ENCODE data around the gene GINS3. TPM values are rescaled to one million over a fixed set of nuclear protein-coding genes. Genes with fewer than 3 reads are reported as not detected.

Gene GINS3
- total and polyA plus RNA-seq, 10 of the 15 experiments (the other 5 are each of a cell fraction or from before 2014, with no cell fraction given), result 13.6 to 22.4 (median 15.6) TPM

DNA sequence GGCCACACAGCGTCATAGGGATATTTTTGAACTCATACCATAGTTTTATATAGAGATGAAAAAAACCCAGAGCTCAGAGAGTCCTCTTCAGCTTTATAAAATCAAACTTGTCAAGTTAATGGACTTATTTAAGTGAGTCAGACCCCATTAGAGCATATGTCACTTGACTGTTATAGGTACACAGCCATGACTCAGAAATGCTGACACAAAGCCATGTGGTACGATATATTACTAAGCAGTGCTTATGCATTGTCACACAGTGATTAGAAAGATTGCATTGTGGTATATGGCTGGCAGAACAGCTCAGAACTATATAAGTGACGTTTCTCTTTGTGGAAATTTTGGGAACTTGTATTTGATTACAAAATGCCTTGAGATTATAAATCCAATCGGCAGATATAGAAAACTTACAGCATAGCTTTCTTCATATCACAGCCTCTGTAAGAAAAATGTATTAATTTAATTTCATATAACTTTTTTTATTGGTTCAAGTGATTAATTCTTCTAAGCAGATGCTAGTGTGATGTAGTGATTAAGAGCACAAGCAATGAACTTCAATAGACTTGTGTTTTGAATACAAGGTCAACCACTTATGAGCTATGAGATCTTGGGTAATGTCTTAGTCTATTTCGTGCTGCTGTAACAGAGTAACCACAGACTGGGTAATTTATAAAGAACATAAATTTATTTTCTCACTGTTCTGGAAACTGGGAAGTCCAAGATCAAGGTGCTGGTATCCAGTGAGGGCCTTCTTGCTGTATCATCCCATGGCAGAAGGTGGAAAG, 25.8 kb upstream of the GINS3 start:
- intact Hi-C loops (cut with micrococcal nuclease; ENCODE audit: unreplicated experiment), result no loop called here
- no peak for DNase-seq (ENCODE audit: low read depth, low spot score)
- Histone ChIP-seq H3K4me1 (ENCODE audit: control insufficient read depth, insufficient read depth, low read length) (no peaks in the 10 kb centered on the region), H3K27ac (ENCODE audit: control insufficient read depth, insufficient read depth) (no peak overlapping the region), H3K4me3 (no peak overlapping the region), H3K9me3 (replicated peaks; ENCODE audit: control insufficient read depth, insufficient read depth, low read length) (no peaks in the 10 kb centered on the region; the same call in 2 of the 3 replicates), H3K4me2 (ENCODE audit: control insufficient read depth, insufficient read depth) (no peak overlapping the region), H4K20me1 (ENCODE audit: control insufficient read depth, insufficient read depth) (no peaks in the 10 kb centered on the region), H3K36me3 (ENCODE audit: control insufficient read depth in 2 of 2, insufficient read depth in 2 of 2, low read length in 1 of 2) (no peaks in the 10 kb centered on the region), H2AFZ (ENCODE audit: control insufficient read depth, low read depth, low read length) (no peak overlapping the region), H3K9ac (ENCODE audit: control insufficient read depth, insufficient read depth, low read length) (no peak overlapping the region), H3K79me2 (ENCODE audit: control insufficient read depth, insufficient read depth, low read length) (no peaks in the 10 kb centered on the region), H3K27me3 (replicated peaks in 1 of 2; ENCODE audit: control insufficient read depth in 2 of 2, insufficient read depth in 2 of 2, low read length in 1 of 2) (no peaks in the 10 kb centered on the region)
- no TSS peak for BruUV-seq (replicated peaks)
- in situ Hi-C loops (cut with MboI), result no loop called here
- no peak for TF ChIP-seq CHD1 (IDR thresholded peaks at IDR 0.05; ENCODE audit: low read depth, low read length)
- TF ChIP-seq SUZ12 (IDR thresholded peaks at IDR 0.05; ENCODE audit: unreplicated experiment), result no peak
- TF ChIP-seq, protein P1, sequence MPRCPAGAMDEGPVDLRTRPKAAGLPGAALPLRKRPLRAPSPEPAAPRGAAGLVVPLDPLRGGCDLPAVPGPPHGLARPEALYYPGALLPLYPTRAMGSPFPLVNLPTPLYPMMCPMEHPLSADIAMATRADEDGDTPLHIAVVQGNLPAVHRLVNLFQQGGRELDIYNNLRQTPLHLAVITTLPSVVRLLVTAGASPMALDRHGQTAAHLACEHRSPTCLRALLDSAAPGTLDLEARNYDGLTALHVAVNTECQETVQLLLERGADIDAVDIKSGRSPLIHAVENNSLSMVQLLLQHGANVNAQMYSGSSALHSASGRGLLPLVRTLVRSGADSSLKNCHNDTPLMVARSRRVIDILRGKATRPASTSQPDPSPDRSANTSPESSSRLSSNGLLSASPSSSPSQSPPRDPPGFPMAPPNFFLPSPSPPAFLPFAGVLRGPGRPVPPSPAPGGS (IDR thresholded peaks at IDR 0.05; ENCODE audit: borderline replicate concordance, insufficient read depth, low read depth, low read length, poor library complexity, severe bottlenecking), result peak; percentile 87
- no peak for TF ChIP-seq SPI1 (IDR thresholded peaks at IDR 0.05; ENCODE audit: borderline replicate concordance, insufficient read depth, low read depth, low read length)
- ChIA-PET POLR2A (no interaction called here), CTCF (no interaction called here), RAD21 (ENCODE audit: unreplicated experiment) (no interaction called here), SMC1A (ENCODE audit: uncharacterized antibody, unreplicated experiment) (interaction anchor here (1.1 kb wide), 1 partner anchor 106 kb away, joined by 3 read pairs; no protein-coding TSS in a partner anchor)
- FAIRE-seq, result no peak
- peak; percentile 31; the same call in 2 of the 3 replicates for ATAC-seq
- 25% methylated on average over 5 of the region's 5 CpGs for WGBS (ENCODE audit: insufficient coverage, insufficient replicate concordance, low lambda C conversion rate, missing lambda C conversion rate)
